ENCODE measurements around the gene IQCH.

GRCh38 chr15:67358812-67359211 is 104.2 kb downstream of the IQCH start:
- TF ChIP-seq CTCF (IDR thresholded peaks at IDR 0.05; ENCODE audit: low read depth, low read length, poor library complexity, severe bottlenecking) (no peak), EZH2phosphoT487 (IDR thresholded peaks at IDR 0.05; ENCODE audit: borderline replicate concordance, low read length) (no peak)

Data from DOHH2 (cell line).